ENCODE results near the gene DYNLT1.
"Not testable (repeated sequence)": the region's sequence is repeated elsewhere in the genome, so short reads cannot be mapped to it uniquely, and the experiment has no call there.

DYNLT1 gene

GRCh38 chr6:158621694-158622544 is 22.6 kb downstream of the DYNLT1 start:
- no peak for DNase-seq

GRCh38 chr6:158620963-158621693 is 23.4 kb downstream of the DYNLT1 start:
- no peak for DNase-seq

DNA sequence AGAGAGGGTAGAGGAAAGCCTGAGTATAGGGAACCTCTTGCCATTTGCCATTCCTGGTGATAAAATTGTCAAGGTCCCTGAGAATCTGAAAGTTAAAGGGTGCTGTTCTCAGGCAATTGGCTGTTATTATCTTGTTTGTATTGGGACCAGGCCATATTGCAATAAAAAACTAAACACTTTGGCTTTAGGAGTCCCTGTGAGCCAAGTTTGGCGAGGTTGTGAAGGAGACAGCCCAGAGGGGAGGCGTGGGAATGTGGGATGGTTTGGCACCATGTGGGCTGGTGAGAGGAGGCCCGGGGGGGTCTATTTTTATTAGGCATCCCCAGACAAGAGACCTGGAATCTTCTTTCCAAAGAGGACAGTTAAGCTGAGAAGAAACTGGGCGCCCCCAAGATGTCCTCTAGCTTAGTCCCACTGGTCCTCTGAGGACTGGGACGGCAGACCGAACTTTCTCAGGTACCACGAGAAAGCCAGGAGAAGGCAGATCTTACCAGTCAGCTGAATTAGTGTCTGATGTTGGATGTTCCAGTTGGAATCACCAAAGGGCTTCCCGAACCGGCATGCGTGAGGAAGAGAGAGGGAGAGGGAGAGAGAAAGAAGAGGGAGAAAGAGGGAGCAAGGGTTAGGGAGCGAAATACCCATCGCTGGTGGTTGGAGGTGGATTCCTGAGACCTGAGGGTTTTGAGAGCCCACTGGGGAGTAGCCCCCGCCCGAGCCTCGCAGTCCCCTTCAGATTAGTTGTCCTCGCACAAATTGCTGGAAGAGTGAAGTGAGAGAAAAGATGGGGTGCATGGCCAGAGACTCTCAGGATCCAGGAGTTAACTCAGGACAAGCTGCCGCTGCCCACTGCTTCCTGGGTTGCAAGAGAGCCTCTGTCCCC is 24.4 kb downstream of the DYNLT1 start:
- peak in 1 of 4 experiments; percentile 16 for DNase-seq

DNA sequence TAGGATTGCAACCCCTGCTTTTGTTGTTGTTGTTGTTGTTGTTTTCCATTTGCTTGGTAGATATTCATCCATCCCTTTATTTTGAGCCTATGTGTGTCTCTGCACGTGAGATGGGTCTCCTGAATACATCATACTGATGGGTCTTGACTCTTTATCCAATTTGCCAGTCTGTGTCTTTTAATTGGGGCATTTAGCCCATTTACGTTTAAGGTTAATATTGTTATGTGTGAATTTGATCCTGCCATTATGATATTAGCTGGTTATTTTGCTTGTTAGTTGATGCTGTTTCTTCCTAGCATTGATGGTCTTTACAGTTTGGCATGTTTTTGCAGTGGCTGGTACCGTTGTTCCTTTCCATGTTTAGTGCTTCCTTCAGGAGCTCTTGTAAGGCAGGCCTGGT is 26.3 kb downstream of the DYNLT1 start:
- DNase-seq: not testable (repeated sequence)

DNA sequence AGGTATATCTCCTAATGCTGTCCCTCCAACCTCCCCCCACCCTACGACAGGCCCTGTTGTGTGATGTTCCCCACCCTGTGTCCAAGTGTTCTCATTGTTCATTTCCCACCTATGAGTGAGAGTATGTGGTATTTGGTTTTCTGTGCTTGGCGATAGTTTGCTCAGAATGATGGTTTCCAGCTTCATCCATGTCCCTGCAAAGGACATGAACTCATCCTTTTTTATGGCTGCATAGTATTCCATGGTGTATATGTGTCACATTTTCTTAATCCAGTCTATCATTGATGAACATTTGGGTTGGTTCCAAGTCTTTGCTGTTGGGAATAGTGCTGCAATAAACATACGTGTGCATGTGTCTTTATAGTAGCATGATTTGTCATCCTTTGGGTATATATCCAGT is 29.9 kb downstream of the DYNLT1 start:
- DNase-seq: not testable (repeated sequence)

DNA sequence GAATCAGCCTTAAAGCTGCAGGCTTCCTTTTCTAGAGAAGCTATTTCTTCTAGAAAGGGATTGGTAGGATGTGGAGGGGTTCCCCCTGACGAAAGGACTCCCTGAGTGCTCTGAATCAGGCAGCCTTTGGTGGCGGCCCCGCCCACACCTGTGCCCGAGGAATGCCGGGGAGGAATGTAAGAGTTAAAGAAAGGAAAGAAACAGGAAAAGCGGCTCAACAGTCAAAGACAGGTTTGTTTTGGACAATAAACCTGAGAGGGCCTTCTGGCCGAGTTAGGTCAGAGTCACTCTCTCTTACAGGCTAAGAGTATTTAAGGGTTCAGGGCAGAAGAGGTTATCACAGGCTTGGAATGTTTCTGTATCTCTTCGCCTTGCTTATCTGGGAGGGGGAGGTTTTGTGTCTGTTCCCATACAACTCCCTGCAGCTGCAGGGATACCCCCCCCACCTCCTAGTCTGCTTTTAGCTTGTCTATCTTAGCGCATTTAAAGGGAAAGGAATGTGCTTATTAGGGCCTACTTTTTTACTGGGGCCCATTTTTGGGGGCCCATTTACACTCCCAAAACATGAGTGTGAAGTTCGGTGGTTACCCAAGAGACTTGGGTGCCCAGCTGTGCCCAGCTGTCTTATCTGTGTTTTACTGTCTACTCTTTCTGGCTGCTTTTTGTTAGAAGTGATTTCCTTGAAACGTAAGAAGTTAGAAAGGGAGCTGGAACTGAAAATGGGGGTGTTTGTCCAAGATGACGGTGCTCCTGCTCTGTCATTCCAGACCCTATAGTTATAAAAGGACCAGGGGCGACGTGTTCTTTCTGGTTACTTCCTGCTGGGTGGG is 32.8 kb downstream of the DYNLT1 start:
- no peak for DNase-seq

GRCh38 chr6:158611039-158611438 is 33.5 kb downstream of the DYNLT1 start:
- no peak for DNase-seq

DNA sequence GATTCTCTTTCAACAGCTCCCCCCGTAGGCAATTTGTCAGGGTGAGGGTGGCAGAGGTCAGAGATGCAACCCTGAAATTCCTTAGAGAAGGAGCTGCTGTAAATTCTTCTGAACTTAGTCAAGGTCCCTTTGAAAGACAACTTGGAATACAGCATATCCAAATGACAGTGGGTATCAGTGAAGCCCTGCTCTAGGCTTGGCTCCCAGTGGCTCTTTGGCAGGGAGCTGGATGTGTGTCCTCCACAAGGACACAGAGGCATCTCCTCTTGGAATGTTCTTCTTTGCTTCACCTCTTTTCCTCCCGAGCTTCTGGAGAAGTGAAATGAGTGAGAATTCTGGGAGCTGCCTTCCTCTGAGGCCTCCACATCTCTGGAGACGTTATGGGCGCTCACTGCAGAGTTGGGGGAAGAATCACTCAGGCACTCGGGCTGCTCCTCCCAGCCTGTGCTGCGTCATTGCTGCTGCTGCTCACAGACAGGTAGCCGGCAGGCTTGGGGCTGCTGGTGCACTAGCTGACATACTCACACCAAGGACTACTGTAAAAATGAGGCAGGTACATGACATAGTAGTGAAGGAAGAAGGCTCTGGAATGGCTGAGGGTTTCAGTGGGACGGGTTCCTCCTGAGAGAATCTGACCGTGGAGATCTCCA is 34.1 kb downstream of the DYNLT1 start:
- DNase-seq: no peak

DNA sequence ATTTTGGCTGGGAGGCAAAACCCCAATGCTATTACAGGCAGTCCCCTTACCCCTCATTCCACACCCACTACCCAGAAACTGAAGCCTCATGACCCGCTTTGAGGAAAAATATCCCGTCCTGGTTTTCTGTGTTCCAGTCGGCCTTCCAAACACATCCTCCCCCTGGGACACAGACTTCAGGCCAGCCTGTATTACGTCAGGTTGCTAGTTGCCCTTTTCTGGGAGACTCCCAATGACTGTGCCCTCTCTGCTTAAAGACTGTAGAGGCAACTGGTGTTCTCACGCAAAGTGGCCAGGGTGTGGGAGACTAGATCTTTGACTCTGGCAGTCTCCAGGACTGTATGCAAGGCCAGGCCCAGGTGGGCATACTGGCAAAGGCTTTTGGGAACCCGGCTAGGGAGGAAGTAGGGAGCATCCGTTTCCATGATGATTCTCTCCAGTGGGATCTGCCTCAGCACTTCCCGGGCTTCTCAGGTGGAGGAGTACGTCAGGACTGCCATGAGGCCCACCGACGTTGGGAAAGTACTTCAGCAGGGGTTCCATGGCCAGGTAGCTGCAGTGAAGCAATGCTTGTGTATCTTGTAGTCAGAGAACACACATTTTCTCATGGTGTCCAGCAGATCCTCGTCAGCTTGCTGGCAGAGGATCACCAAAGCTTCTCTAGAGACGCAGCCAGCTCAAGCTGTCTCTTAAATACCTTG is 34.9 kb downstream of the DYNLT1 start:
- no peak for DNase-seq

DNA sequence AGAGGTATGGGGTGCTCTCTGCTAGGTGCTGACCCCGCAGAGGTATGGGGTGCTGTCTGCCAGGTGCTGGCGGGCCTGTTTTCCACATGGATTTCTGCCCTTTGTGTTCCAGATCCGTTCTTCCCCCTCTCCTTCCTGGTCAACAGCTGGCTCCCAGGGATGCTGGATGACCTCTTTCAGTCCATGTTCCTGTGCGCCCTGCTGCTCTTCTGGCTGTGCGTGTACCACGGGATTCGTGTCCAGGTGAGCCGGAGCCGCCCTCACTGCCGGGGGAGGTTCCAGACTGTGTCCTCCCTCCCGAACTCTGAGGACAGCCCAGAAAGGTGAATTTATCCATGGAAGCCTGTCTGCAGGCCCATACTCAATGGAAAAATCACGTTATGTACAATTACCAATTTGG is 36.3 kb downstream of the DYNLT1 start:
- DNase-seq: no peak

- DNase-seq: no peak
Observed at GRCh38 chr6:158607411-158608170, 37.0 kb downstream of the DYNLT1 start.

DNA sequence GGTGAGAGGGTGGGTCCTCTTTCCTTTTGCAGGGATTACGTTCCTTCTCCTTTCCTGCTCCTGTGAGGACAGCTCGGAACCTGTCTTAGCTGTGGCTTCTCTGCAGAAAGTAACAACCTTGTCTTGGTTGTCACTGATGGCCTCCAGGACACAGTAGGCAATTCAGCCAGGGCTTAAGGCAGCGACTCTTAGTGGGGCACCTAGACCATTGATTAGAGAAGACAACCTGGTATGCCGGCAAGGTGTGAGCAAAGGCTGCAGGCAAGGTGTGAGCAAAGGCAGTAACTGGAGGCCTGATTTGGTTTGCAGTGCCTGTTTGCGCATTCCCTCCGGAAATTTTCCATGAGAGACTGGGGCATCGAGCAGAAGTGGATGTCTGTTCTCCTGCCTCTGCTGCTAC is 37.6 kb downstream of the DYNLT1 start:
- DNase-seq: no peak

DNA sequence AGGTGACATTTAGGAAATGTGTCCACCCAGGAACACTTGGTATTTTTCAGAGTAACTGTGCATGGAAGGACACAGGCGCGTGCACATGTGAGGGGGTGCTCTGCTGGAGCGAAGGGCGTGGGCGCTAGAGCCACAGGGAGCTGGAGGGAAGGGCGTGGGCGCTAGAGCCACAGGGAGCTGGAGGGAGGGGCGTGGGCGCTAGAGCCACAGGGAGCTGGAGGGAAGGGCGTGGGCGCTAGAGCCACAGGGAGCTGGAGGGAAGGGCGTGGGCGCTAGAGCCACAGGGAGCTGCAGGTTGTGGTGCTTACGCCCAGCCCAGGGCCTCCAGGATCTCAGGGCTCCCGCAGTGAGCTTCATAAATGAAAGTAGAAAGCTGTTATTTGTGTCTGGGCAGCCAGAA is 38.5 kb downstream of the DYNLT1 start:
- not testable (repeated sequence) for DNase-seq

DNA sequence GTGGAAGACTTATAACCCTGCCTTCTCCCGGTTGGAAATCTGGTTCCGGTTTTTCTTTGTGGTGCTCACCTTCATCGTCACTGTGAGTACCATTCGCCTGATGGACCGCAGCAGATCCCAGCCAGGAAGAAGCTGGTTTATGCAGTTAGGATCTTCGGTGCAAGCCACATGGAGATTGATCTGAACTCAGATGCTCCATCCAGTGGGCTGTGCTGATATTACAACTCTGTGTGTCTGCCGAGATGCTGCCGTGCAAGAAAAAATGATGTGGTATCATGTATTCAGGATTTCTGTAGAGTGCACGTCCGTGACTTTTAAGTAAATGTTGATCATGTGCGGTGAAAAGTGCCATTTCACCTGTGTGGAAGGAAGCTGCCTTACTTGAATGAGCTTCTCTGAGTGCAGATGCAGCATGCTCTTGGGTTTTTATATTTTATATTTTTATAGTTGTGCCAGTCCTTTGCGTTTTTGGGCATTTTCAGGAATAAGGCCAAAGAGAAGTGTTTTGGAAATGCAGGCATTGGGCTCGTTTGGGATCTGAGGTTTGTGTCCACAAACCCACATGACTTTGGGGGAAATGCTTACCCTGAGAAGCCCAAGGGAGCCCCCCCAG is 39.2 kb downstream of the DYNLT1 start:
- DNase-seq: peak; percentile 71 to 75 (median 72)

GRCh38 chr6:158604048-158604406 is 40.5 kb downstream of the DYNLT1 start:
- DNase-seq: no peak

DNA sequence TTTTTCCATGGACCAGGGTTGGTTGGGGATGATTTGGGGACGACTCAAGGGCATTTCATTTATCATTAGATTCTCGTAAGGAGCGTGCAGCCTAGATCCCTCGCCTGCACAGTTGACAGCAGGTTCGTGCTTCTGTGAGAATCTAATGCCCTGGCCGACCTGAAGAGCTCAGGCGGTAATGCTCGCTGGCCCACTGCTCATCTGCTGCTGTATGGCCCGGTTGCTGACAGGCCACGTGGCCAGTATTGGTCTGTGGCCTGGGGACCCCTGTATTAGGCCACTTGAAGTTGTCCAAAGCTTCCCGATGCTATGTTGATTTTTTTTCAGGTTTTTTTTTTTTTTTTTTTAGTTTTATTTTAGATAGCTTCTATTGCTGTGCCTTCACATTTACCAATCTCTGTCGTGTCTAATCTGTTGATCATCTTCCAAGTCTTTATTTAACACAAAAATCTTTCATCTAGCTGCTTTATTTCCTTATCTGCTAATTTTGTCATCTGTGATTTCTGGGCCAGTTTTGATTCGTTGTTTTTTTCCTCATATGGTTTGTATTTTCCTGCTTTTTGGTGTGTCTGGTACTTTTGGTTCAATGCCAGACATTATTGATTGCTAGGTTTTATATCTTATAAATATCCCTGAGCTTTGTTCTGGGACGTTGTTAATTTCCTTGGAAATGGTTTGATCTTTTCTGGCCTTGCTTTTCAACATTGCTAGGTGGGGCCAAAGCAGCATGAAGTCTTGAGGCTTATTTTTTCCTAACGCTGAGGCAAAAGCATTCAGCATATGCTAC is 41.1 kb downstream of the DYNLT1 start:
- DNase-seq: no peak

GRCh38 chr6:158599635-158600034 is 44.9 kb downstream of the DYNLT1 start:
- DNase-seq: no peak

DNA sequence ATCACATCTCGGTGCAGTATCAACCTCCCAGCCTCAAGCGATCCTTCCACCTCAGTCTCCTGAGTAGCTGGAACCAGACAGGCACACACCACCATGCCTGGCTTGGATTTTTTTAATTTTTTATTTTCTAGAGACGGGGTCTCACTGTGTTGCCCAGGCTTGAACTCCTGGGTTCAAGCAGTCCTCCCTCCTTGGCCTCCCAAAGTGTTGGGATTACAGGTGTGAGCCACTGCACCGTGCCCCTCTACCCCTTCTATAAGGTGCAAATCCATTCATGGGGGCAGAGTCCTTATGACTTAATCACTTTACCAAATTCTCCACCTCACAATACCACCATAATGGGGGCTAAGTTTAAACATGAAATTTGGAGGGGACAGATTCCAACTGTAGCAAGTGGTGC is 47.0 kb downstream of the DYNLT1 start:
- no peak for DNase-seq

DNA sequence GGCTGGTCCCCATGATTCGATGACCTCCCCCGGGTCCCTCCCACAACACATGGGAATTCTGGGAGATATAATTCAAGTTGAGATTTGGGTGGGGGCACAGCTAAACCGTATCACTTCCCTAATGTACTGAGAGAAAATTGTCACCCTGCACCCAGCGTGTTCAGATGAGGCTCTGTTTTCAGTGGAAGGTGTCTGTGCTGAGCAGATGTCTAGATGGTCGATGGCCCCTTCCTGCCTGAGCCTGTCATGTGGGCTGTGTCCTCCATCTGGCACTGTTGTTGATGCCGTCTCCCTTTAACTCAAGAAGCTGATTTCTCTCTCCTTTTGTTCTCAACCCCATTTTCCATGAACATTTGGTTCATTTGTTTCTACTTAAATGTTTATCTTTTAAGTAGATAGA is 47.7 kb downstream of the DYNLT1 start:
- DNase-seq: no peak
